K562 treated with DMSO at 1 percent for 48 hours (cell line): Measurements from ENCODE around the gene TDRD5. TPM values are rescaled to one million over a fixed set of nuclear protein-coding genes. Genes with fewer than 3 reads are reported as not detected.

Source experiments
- total RNA-seq: library from RNA; unstranded; fragments of 300-600 nt; gene quantifications from 2 replicates; pipeline ENCODE4 v1.2.3, GENCODE V29; 2022; ENCODE audit warnings: low replicate concordance; ENCODE audit errors: extremely low read depth

Gene TDRD5
- not detected in 2 replicates for total RNA-seq

GRCh38 chr1:179591592-179592580 lies at the start of gene TDRD5:
TSS of gene TDRD5 (plus strand) at chr1:179591832. CDS start at chr1:179592616, 784 bp downstream.

GRCh38 chr1:179575497-179576314 lies 15.9 kb upstream of the TDRD5 start, which contains the start of gene NPHS2:
TSS of gene NPHS2 (minus strand) at chr1:179575948. CDS start at chr1:179575864, 84 bp downstream.

Other genes with a start within 250 kb of the TDRD5 start
- not detected in 2 replicates for gene AXDND1, start 225.9 kb upstream of the TDRD5 start, total RNA-seq
- gene NPHS2, start 15.9 kb upstream of the TDRD5 start, total RNA-seq, result not detected in 2 replicates
- gene FAM163A, start 151.5 kb downstream of the TDRD5 start, total RNA-seq, result not detected in 2 replicates